ENCODE measurements around the gene TGFBRAP1. TPM values are rescaled to one million over a fixed set of nuclear protein-coding genes. Genes with fewer than 3 reads are reported as not detected.

TGFBRAP1 gene, protein sequence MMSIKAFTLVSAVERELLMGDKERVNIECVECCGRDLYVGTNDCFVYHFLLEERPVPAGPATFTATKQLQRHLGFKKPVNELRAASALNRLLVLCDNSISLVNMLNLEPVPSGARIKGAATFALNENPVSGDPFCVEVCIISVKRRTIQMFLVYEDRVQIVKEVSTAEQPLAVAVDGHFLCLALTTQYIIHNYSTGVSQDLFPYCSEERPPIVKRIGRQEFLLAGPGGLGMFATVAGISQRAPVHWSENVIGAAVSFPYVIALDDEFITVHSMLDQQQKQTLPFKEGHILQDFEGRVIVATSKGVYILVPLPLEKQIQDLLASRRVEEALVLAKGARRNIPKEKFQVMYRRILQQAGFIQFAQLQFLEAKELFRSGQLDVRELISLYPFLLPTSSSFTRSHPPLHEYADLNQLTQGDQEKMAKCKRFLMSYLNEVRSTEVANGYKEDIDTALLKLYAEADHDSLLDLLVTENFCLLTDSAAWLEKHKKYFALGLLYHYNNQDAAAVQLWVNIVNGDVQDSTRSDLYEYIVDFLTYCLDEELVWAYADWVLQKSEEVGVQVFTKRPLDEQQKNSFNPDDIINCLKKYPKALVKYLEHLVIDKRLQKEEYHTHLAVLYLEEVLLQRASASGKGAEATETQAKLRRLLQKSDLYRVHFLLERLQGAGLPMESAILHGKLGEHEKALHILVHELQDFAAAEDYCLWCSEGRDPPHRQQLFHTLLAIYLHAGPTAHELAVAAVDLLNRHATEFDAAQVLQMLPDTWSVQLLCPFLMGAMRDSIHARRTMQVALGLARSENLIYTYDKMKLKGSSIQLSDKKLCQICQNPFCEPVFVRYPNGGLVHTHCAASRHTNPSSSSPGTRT
- polyA plus RNA-seq (ENCODE audit: insufficient read length): 10.3 TPM

GRCh38 chr2:105329561-105330495 lies at the start of gene TGFBRAP1:
TGFBRAP1 (minus strand) TSS chr2:105329735; CDS start chr2:105308301, 21,434 bp downstream.
- peak; percentile 66 for DNase-seq

DNA sequence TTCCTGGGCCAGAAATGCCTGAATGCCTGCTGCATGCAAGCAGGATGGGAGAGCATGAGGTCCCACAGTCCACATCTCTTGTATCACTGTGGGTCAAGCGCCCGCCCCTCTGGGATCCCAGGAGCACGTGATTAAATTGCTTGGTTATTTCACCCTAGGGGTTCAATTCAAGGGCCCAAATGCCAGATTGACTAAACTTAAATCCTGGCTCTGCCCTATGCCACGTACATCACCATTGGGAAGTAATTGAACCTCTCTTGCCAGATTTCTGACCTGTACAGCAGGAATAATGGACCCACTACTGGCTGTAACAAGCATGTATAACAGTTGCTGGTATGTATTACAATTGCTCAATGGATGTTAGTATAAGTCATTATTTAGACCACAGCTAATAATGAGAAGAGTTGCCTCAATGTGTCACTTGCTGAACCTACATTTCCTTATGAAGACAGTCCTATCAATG lies 49.4 kb upstream of the TGFBRAP1 start:
- no peak for DNase-seq

DNA sequence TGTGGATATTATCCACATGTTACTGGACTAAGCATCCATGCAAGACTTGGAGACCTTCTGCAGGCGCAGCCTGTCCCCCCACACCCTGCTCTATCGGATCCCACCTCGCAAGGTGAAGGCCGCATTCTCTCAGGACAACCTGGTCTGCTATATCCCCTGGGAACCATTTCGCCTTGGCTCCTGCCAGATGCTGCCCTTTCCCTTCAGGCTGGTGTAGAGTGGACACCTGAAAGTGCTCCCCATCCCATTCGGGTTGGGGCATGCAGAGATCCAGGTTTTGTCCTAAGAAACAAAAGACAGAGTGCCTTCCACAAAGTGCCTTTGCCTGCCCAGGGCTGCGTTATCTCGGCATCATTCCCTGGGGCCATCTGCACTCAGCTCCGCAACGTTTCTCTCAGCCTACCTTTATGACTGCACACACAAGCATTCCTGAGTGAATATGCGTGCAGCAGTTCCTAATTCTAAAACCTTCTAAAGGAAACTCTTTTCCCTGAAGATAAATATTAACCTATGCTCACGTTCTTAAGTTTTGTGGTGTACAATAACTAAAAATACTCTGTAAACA lies 48.8 kb upstream of the TGFBRAP1 start:
- DNase-seq: no peak

GRCh38 chr2:105377871-105378270 lies 48.3 kb upstream of the TGFBRAP1 start:
- no peak for DNase-seq

GRCh38 chr2:105376789-105377240 lies 47.3 kb upstream of the TGFBRAP1 start:
- no peak for DNase-seq

DNA sequence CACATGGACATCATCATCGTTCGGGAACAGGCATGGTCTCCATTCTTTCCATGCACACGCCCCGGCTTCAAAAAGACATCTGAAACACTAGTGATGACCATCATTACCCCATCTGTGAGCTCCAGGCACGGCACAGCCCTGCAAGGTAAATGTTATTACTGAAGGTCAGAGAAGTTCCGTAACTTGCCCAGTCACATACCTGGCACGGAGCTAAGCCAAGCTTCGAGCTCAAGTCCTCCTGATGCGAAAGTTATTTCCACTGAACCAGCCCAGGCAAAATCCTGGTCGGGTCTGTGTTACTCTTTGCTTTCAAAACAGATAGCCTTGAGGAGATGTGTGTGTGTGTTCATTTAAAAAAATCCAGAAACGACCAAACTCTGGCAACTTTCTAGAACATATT lies 46.5 kb upstream of the TGFBRAP1 start:
- DNase-seq: no peak

GRCh38 chr2:105375001-105375561 lies 45.5 kb upstream of the TGFBRAP1 start:
- no peak for DNase-seq

DNA sequence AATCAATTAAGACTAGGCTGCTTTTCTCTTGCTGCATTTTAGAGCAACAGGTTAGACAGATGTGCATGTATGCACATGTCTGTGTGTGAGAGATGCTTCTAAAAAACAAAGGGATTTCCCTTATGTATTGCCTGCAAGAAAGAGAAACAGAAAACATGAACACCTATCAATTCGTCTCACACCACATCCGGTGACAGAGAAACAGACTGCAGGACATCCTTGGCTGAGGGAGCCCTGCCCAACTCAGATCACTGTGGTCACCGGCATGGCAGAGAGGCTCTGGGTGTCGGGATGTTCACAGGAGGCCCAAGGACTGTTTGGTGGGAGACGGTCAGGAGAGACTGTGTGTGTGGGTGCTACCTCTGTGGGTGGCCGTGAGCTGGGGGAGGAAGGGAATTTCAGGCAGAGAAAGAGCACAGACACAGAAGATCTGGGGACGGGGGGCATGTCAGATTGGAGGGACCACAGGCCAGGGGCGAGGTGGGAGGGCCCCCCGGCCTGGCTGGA lies 44.4 kb upstream of the TGFBRAP1 start:
- DNase-seq: no peak

DNA sequence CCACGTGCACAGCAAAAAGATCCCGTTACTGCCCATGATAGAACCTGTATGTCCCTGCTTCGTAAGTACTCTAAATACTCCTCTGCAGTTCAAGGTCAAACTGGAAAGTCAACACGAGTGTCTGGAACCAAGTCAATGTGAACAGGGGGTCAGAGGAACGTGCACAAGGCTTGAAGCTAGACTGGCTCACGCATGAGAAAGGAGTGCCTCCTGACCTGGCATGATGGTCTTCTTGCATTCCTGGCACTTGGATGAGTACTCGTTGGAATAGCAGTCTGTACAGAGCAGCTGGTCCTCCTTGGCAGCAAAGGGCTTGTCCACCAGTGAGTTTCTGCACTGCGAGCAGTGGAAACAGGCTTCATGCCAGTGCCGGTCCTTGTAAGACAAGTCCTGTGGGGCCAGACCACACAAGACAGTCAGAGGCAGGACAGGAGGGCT lies 43.8 kb upstream of the TGFBRAP1 start:
- no peak for DNase-seq

DNA sequence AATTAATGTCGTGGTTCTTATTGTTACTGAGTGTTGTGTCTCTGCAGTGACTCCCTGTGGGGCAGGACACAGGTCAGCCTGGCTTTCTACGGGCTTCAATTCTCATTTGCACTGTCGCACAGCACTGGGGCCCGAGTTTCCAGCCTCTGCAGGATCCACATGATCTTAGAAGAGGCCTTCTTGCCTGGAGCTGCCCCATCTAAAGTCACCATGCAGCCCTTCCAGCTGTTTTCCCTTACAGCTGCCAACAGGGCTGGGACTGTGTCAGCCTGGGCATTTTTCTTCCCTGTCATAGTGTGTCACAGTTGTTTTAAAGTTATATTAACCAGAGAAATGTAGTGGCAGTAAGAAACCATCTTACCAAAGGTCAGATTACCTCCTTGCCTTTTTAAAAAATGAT lies 42.3 kb upstream of the TGFBRAP1 start:
- no peak for DNase-seq

- no peak for DNase-seq
Observed at GRCh38 chr2:105371156-105371555, 41.6 kb upstream of the TGFBRAP1 start.

GRCh38 chr2:105369777-105370690 lies 40.5 kb upstream of the TGFBRAP1 start:
- DNase-seq: peak; percentile 79

GRCh38 chr2:105368759-105369408 lies 39.3 kb upstream of the TGFBRAP1 start:
- no peak for DNase-seq

GRCh38 chr2:105365206-105365605 lies 35.7 kb upstream of the TGFBRAP1 start:
- no peak for DNase-seq

DNA sequence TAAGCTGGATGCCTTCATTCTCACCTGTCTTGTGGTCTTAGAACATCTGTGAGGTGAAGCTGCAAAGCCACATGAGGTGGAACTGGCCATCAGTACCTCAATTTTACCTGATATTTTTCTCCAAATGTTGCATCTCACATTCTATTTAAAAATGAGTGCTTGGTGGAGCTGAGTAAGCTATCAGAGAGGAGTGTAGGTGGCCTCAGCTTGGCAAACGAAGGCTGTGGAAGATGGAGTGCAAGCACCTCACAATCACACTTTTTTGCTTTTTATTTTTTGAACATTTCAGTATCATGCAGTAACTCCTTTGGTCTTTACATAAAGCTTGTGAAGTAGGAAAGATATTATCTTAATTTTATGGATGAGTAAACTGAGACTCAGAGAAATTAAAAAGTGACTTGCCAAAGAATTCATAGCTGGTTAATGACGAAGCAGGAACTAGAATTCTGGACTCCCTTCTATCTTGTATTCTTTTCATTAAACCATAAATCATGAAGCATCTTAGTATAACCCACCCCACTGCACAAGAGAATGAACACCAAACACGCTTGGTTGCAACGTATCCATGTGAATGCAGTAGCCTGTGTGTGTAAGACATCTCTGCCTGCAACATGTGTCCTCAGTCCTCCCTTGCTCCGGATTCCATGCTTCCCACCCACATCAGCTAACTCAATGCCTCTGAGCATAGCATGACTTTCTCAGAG lies 35.1 kb upstream of the TGFBRAP1 start:
- no peak for DNase-seq

DNA sequence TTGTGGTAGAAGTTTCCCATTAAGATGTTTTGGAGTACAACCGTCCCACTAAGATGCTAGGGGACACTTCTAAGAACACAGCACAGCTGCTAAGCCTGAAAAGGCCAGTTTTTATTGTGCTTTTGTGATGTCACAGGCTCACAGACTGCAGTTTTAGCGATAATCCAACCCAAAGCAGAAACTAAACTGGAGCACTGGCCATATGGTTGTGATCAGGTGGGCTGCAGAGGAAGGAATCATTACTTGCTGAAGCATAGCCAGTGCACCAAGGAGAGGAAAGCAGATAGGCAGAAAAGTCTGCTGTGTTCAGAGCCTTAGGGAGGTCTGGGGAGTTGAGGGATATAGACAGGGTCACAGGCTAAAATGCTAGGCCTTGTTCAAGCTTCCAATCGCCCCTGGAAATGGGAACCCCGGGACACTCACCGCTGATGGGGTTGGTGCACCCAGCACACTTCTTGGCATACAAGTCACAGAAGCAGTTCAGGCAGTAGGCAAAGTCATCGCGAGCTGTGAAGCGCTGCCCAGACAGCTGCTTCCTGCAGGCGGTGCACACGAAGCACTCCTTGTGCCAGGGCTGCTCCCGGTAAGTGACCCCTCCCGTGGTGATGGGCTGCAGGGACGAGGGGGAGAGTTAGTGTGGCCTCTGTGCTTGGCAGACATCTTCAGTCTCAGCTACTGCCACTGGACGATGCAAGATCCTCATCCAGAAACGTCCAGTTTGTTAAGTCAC lies 33.5 kb upstream of the TGFBRAP1 start:
- DNase-seq: peak; percentile 51

DNA sequence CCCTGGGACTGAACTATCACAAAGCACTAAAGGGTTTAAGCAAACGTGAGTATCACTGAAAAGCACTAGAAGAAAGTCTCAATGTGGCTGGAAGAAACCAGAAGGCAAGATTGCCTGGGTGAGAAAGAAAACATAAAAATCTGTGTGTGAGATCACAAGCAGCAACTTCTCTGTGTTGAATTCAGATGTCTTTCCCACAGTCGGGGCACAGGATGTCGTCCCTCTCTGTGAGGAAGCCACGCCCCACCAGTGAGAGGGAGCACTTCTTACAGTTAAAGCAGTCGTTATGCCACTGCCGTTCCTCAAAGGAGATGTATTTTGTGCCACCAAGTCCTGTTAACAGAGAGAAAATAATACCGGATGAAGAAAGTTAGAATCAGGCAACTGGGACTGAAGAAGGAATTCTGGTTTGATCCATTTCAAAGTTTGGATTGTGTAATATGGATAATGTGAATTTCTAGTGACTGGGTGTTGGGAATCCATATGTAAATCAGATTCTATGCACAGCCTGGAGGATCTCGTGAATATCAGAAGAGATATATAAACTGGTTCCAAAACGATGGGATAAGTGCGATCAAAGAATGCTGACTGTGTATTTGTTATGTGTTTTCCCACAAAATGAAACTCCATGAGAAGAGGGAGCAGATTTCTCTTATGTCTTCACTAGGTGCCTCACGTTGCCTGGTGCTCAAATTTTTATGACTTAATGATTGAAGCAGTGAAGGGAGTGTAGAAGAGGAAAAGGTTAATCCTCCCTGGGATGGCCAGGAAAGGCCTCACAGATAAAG lies 31.8 kb upstream of the TGFBRAP1 start:
- DNase-seq: no peak

Measured in hindlimb muscle (tissue), 1 donor.